Measurements from ENCODE around the gene MPI.

- TF ChIP-seq, protein P1, sequence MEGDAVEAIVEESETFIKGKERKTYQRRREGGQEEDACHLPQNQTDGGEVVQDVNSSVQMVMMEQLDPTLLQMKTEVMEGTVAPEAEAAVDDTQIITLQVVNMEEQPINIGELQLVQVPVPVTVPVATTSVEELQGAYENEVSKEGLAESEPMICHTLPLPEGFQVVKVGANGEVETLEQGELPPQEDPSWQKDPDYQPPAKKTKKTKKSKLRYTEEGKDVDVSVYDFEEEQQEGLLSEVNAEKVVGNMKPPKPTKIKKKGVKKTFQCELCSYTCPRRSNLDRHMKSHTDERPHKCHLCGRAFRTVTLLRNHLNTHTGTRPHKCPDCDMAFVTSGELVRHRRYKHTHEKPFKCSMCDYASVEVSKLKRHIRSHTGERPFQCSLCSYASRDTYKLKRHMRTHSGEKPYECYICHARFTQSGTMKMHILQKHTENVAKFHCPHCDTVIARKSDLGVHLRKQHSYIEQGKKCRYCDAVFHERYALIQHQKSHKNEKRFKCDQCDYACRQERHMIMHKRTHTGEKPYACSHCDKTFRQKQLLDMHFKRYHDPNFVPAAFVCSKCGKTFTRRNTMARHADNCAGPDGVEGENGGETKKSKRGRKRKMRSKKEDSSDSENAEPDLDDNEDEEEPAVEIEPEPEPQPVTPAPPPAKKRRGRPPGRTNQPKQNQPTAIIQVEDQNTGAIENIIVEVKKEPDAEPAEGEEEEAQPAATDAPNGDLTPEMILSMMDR (IDR thresholded peaks at IDR 0.05), result no peak
- no peak for TF ChIP-seq EP300 (IDR thresholded peaks at IDR 0.05)
- TF ChIP-seq POLR2A (IDR thresholded peaks at IDR 0.05), result no peak
Measured at GRCh38 chr15:74857082-74857655, 32.7 kb upstream of the MPI start.

All from suprapubic skin (tissue), 3 donors.